HT-29 (cell line): ENCODE data around the gene CBL. TPM values are rescaled to one million over a fixed set of nuclear protein-coding genes. Genes with fewer than 3 reads are reported as not detected.

Experiments used
- DNase-seq: peaks from one replicate; pipeline ENCODE4 v3.0.0-alpha.2; 2015; ENCODE audit warnings: low spot score
- total RNA-seq: library from RNA; depleted of rRNA; stranded (reverse); fragments of >200 nt; shearing (Covaris generic); gene quantifications from 2 replicates; pipeline ENCODE4 v1.2.3, GENCODE V29; 2014

CBL gene
- total RNA-seq, 1 experiment from 2014 or later, result 8.3 TPM

GRCh38 chr11:119266517-119267255 is 60.5 kb downstream of the CBL start:
- no peak for DNase-seq

DNA sequence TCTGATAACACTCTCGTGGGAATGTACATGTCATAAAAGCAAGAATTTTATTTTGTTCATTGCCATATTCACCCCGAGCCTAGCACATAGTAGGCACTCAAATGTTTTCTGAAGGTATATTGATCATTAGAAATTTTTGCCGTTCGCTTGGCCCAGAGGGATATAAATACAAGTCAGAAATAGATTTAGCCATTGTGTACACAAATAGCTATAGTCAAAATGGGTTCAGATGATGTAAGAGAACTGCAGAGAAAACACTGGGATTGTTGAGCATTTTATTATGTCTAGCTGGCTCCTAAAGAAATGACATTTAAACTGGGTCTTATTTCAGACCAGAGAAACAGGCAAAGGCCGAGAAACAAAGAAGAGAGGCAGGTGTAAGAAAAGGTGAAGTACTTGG is 61.5 kb downstream of the CBL start:
- no peak for DNase-seq

DNA sequence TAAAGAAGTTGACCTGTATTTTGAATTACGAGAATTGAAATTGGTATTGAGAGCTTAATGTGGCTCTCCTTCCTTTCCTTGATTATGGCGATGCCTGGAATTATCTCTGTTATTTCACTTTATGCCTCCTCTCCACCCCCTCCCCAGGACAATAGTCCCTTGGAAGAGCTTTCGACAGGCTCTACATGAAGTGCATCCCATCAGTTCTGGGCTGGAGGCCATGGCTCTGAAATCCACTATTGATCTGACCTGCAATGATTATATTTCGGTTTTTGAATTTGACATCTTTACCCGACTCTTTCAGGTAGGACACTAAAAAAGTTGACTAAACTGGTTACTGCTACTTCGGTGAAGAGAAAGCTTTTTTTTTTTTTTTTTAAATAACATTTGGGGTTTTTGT is 67.6 kb downstream of the CBL start:
- DNase-seq, result no peak

- DNase-seq, result no peak
Observed at GRCh38 chr11:119277660-119278059, 71.5 kb downstream of the CBL start.

GRCh38 chr11:119282495-119282894 is 76.4 kb downstream of the CBL start:
- no peak for DNase-seq

DNA sequence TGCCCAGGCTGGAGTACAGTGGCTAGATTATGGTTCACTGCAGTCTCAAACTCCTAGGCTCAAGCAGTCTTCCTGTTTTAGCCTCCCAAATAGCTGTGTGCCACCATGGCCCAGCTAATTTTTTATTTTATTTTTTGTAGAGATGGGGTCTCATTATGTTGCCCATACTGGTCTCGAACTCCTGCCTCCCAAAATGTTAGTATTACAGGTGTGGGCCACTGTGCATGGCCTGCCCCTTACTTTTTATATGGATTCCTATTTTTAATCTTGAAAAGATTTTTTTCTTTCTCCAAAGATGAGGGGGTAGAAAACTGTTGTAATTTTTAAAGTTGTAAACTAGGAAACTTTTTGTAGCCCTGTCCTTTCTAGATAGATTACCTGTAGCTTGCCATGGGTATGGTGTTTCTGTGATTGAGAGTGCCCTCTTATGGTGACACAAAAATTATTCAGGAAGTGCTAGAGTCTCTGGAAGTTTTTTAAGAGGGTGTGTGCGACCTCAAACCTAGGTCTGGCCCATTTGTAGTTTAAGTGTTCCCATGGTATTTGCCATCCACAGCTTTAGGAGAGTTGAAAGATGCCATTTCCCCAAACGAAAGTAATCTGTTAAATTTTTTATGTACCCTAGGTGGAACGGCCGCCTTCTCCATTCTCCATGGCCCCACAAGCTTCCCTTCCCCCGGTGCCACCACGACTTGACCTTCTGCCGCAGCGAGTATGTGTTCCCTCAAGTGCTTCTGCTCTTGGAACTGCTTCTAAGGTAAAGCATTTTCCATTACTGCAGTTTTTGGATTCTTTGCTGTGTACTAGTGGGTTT is 78.4 kb downstream of the CBL start:
- peak; percentile 67 for DNase-seq

DNA sequence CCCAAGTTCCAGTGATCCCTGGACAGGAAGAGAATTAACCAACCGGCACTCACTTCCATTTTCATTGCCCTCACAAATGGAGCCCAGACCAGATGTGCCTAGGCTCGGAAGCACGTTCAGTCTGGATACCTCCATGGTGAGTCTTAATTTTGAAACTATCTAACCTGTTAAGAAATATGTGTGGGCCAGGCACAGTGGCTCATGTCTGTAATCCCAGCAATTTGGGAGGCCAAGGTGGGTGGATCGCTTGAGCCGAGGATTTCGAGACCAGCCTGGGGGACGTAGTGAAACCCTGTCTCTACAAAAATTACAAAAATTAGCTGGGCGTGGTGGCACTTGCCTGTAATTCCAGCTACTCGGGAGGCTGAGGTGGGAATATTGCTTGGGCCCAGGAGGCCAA is 79.3 kb downstream of the CBL start:
- DNase-seq, result no peak

DNA sequence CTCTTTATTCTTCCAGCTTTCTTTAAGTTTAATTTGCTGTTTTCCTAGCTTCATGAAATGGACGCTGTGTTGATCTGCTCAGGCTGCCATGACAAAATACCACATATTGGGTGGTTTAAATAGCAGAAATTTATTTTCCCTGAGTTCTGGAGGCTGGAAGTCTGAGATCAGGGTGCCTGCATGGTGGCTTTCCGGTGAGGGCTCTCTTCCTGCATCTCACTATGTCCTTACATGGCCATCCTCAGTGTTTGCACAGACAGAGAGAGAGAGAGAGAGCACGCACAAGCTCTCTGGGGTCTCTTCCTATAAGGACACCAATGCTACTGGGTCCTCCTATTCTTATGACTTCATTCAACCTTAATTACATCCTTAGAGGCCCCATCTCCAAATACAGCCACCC is 82.1 kb downstream of the CBL start:
- no peak for DNase-seq

DNA sequence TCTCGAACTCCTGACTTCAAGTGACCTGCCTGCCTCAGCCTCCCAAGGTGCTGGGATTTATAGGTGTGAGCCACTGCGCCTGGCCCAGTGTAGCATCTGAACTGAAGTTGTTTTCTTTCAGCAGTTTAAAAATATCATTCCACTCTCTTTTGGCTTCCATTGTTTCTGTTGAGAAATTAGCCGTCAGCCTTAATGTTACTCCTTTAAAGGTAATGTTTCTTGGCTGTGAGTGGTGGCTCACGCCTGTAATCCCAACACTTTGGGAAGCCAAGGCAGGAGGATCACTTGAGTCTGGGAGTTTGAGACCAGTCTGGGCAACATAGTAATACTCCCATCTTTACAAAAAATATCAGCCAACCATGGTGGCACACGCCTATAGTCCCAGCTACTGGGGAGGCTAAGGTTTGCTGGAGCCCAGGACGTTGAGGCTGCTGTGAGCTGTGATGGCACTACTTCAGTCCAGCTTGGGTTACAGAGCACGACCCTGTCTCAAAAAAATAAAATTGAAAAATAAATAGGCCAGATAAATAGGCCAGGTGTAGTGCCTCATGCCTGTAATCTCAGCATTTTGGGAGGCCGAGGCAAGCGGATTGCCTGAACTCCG is 84.9 kb downstream of the CBL start:
- DNase-seq, result no peak

DNA sequence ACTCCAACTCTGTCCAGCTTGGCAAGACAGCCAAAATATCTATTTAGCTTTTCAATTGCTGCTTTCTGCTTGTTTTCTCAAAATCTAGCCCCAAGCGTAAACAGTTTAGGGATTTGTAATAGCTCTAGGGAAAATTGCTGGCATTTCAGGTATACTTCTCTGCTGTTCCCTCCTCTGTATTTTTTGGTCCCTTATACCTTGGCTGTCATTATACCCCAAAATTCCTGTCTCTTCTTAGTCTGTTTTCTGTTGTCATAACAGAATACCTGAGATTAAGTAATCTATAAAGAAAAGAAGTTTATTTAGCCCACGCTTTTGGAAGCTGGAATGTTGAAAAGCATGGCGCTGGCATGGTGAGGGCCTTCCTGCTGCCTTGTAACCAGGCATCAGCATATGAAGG is 87.3 kb downstream of the CBL start:
- no peak for DNase-seq

GRCh38 chr11:119295178-119295577 is 89.0 kb downstream of the CBL start:
- DNase-seq, result no peak

- no peak for DNase-seq
Observed at GRCh38 chr11:119297938-119298337, 91.8 kb downstream of the CBL start.

DNA sequence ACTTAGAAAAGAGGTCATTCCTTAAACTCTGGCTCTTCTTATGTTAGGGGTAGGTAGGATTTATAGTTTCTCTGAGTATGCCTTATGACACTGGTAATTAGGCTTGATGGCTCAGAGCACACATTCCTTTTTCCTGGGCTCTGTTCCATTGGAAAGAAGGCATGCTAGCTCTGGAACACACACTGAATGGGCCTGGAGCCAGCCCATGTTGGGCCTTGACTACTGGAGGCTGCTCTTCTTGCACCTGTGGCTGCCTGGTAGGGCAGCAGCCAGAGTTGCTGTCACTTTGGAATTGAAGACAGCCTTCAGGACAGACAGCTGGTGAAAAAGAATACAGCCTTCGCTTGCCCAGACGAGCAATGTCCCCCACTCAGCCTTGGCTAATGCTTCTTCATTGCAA is 92.6 kb downstream of the CBL start:
- no peak for DNase-seq

DNA sequence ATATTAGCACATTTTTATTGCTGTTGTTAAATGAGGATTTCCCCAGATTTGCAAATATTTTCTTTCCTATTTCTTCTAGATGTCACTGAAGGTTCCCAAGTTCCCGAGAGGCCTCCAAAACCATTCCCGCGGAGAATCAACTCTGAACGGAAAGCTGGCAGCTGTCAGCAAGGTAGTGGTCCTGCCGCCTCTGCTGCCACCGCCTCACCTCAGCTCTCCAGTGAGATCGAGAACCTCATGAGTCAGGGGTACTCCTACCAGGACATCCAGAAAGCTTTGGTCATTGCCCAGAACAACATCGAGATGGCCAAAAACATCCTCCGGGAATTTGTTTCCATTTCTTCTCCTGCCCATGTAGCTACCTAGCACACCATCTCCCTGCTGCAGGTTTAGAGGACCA is 93.3 kb downstream of the CBL start:
- no peak for DNase-seq

GRCh38 chr11:119300198-119300964 is 94.2 kb downstream of the CBL start:
- no peak for DNase-seq

- no peak for DNase-seq
Observed at GRCh38 chr11:119303227-119303718, 97.1 kb downstream of the CBL start.

DNA sequence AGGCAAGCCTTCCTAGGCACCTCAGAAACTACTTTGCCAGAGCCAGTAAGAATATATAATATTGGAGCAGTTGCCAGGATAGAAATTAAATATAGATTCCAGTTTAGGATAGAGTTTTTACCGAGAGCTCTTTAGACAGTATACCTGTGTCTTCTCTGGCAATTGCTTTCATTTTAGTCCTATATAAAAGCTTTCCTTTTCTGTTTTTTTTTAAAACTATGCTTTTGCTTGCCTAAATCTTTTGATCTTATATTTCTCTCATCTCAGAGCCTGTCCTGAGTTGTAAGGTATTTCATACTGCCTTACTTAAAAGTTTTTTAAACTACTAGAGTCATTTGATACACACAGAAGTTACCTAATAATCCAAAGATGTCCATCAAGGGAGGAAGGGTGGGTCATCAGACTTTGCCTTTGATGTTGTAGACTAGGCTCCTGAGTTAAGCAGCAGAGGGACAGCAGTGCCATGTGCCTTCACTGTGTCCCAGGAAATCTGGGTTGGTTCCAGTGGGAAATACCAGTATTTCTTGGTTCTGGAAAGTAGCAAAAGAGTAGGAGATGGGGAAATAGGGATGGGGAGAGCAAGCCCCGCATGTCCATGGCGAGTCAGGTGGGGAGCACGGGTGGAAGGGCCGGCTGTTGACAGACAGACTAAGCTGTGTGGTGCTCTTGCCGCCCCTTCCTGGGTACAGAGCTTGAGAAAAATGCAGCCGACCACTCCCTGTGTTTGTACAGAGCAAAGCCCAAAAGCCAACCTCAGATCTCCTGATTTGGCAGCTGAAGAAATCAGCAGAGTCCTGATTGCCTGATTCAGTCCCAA is 99.6 kb downstream of the CBL start:
- no peak for DNase-seq

DNA sequence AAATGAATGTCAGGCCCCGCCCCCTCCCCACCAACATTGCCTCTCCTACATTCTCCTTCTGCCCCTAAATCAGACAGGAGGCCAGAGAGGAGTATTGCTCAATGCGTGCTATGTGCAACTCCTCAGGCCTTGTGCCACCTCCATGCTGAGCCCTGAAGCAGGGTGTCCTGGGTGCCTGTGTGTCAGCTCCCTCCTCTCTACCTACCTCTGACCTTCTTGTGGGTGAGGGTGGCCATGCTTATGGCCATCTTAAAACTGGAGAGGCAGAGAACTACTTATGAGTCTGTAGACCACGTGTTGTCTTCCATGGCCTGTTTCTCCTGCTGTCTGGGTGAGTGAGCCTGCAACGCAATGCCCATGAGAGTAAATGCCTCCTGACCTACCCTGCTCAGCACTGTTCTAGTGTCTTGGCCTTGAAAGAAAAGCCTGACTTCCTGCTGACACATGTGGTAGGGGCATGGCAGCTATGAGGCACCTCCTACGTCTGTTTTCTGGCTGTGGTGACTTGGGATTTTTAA is 100.3 kb downstream of the CBL start:
- no peak for DNase-seq

- peak; percentile 9 for DNase-seq
Observed at GRCh38 chr11:119307219-119307618, 101.1 kb downstream of the CBL start.

DNA sequence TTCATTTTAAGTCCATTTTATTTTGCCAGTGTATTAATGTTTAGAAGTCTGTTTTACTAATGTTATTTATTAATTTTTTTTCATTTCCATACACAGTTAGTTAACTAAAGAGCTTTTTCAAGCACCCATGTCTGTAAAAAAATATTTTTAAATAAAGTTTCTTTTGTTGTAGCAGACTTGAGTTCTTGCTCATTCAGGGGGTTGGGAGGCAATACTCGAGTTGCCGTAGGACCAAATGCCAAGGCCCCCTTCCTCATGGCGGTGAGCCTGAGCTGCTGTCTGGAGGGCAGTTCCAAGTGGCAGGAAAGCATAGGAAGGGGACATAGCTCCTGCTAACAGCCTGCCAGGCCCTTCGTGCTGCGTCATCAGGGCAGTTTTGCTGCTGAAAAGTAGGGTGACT is 101.8 kb downstream of the CBL start:
- DNase-seq, result no peak

- DNase-seq, result no peak
Observed at GRCh38 chr11:119309411-119309810, 103.3 kb downstream of the CBL start.
